HG03442 (cell line): ENCODE results near the gene C1QTNF12.
"Not testable (repeated sequence)": the region's sequence is repeated elsewhere in the genome, so short reads cannot be mapped to it uniquely, and the experiment has no call there.

ENCODE experiments used
- ATAC-seq: cut with Tn5 transposase; IDR thresholded peaks from one replicate; pipeline ENCODE4 v1.9.1; 2021; ENCODE audit warnings: mild to moderate bottlenecking, moderate library complexity; ENCODE audit not compliant: unreplicated experiment

The C1QTNF12 gene

GRCh38 chr1:1259951-1260600, 13.6 kb upstream of the C1QTNF12 start:
- ATAC-seq: no peak

GRCh38 chr1:1259540-1259939, 13.0 kb upstream of the C1QTNF12 start:
- no peak for ATAC-seq

- no peak for ATAC-seq
Observed at GRCh38 chr1:1259119-1259488, 12.6 kb upstream of the C1QTNF12 start.

DNA sequence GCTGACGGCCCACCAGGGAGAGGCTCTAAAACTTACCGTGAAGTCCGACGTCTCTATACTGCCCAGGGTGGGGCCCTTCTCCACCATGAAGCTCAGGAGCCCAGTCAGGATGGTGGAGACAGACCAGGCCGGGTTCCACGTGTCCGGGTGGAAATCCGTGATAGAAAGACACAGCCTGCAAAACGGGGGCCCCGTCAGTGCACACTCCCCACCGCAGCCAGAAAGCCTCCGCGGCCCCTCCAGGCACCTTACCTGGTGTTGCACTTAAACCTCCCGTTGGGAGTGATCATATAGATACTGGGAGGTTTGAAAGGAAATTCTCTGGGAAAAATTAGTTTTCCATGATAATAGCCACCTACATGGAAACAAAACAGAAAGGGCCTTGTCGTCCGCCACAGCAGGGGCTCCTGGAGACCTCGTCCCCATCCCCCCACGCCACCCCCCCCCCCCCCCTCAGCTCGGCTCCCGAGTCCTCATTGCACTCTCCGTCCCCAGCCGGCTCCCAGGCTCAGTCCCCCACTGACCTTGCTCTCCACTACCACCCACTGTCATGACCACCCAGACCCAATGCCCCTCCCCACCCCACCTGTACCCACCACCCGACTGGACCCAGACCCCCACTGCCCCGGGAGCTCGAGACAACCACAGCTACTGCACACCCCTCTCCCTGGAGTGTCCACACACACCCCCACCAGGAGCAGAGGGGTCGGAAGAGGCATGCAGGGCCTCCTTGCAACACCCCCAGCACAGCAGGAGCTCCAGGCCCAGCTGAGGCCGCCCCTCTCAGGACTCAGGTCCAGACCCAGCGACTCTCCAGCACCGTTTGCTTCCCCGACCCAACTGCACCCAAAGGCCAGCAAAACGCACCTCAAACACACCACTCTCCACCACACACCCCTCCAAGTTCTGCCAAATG, 10.7 kb upstream of the C1QTNF12 start:
- no peak for ATAC-seq

GRCh38 chr1:1255611-1256010, 9.1 kb upstream of the C1QTNF12 start:
- no peak for ATAC-seq

DNA sequence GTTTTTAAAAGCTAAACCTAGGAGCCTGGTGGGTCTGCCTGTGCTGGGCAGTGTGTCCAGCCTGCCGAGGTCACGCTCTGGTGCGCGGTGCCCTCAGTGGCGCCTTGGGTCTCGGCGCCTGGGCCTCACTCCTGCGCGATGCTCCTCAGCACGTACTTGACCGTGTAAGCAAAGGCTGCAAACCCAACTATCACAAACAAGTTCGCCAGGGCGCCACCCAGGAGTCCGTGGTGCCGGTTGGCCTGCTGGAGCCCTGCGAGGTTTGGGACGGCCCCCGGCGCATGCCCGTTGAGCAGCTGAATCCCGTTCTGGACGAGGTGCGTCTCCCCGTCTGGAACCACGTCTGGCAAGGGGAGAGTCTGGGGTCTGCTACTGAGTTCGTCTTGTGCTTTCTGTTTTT, 8.6 kb upstream of the C1QTNF12 start:
- ATAC-seq: no peak

GRCh38 chr1:1254667-1254998, 8.1 kb upstream of the C1QTNF12 start:
- no peak for ATAC-seq

DNA sequence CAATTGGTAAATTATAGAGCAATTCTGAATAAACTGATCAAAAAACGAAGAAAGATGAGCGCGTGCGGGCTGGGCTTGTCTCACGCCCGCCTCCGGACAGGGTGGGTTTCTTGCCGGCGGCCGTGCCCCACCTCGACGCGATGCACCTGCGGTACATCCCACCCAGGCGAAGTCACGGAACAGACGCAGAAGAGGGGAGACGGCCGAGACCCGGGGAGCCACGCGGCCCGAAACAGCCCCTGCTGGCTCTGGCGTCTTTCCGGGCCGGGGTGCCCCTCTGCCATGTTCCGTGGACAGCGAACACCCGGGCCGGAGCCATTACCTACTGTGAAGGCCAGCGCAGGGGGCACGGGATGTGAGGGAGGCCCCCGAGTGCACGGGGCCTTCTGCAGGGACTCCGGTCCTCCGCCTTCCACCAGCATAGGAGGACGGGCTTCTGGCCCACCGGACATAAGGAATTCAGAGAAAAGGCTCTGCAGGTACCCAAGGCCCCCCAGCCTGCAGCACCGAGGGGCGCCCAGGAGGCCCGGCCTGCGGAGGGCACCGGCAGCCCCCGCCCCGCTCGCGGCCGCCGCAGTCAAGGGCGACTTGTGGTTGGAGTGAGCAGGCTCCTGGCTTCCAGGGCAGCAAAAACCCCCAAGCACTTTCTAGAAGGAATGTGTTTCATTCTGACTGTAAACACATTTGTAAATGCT, 7.6 kb upstream of the C1QTNF12 start:
- ATAC-seq: no peak

DNA sequence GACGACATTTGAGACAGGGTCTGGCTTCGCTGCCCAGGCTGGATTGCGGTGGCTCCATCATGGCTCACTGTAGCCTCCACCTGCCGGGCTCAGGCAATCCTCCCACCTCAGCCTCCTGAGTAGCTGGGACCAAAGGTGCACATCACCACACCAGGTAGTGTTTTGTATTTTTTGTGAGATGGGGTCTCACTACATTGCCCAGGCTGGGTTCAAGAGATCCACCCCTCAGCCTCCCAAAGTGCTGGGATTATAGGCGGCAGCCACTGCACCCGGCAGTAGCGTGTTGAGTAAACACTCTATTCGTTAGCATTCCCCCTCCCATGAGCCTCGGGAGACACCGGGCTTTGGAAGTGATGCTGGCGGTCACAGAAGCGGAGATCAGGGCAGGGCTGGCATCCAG, 6.8 kb upstream of the C1QTNF12 start:
- ATAC-seq: no peak

- no peak for ATAC-seq
Observed at GRCh38 chr1:1250786-1251284, 4.3 kb upstream of the C1QTNF12 start.

GRCh38 chr1:1248009-1248913, 1.7 kb upstream of the C1QTNF12 start:
- ATAC-seq: not testable (repeated sequence)

GRCh38 chr1:1247341-1247913, 905 bp upstream of the C1QTNF12 start:
- ATAC-seq: no peak

GRCh38 chr1:1245817-1246576, 525 bp downstream of the C1QTNF12 start:
- no peak for ATAC-seq

DNA sequence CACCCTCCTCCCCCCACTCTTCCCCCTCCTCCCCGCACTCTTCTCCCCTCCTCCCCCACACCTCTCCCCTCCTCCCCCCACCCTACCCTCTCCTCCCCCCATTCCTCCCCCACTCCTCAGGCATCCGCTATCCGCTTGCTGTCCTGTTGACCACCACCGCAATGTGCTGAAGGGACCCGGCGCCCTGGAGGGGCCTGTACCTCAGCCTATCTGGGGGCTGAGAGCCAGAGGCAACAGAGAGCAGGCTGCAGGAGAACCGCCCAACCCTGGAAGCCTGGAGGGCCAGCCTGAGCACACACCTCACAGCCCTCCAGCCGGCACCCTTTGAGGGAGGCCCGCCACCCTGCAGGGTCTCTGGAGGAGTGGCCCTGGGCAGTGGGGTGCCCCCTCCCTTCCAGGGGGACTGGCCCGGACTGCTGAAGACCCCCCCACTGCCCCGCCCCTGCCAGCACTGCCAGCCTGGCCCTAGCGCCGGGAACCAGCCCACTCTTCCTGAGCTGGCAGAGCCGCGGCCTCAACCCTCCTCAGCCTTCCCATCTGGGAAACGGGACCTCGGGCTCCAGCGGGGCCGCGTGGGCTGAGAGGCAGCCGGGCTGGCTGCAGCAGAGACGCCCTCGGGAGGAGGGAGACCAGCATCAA, 1.2 kb downstream of the C1QTNF12 start:
- ATAC-seq: no peak

DNA sequence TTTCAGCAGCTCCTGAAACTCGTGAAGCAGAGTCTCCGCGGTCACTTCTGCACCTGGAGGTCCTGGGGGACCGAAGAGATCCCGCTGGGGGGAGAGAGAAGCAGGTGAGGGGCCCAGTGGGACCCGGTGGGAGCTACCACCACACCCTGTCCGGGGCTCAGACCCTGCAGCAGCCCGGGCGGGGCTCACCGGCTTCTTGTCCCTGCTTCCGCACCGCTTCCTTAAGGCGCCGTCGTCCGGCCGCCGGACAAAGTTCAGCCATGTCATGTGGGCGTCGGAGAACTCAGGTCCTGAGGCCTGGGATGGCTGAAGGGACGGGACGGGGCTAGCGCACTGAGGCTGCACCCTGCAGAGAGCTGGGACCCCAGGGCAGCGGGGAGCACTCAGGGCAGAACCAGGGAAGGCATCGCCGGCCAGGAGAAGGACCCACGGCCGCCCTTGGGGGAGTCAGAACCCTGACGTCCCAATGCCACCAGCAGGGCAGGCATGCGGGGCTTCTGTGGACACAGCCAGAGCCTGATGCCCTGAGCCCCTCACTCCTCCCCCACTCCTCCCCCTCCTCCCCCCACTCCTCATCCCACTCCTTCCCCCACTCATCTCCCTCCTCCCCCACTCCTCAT, 2.2 kb downstream of the C1QTNF12 start:
- ATAC-seq: no peak

GRCh38 chr1:1243807-1244191, 2.7 kb downstream of the C1QTNF12 start:
- no peak for ATAC-seq

DNA sequence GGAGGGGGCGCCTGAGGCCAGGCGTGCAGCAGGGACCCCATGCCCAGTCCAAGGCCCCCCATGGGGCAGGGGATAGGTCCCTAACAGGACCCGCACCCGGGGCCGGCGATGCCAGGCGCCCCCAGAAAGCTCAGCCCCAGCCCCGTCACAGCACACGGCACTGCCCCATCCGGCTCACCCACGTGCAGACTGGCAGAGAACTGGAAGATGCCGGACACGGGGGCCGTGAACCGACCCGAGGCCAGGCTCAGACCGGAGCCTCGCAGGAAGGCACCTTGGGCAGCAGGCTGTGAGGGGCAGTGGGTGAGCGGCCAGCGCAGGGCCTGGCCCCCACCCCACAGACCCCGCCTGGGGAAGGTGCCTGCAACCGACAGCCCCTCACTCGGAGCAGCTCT, 3.3 kb downstream of the C1QTNF12 start:
- ATAC-seq: no peak

DNA sequence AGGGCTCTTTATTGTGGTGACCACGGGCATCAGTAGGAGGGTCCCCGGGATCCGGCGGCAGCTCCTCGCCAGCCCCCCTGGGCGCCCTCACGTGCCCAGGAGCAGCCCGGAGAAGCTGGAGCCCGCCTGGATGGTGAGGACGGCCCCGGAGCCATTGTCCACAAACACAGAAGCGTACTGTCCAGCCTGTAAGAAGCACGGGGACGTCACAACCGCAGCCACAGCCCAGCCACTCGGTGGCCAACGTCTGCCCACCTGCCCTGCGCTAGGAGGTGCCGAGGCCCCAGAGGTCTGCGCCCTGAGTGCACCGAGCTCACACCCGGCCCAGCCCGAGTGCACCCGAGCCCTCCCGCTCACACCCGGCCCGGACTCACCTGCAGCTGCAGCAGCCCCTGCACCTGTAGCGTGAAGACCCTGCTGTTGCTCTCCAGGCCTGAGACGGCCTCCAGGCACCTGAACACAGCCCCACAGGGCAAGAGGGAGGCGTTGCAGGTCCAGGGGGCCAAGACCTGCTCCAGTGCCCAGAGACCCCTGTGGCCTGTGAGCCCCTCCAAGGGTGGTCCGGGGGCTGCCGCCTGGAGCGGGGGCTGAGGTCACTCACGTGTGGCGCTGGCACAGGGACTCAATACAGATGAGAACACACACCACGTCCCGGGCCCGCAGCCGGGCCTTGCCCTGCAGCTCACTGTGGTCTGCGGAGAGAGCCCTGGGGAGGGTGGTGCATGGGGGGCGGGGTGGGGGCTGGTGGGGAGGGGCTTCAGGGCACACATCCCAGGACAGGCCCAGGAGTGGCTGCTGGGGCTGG, 3.9 kb downstream of the C1QTNF12 start:
- no peak for ATAC-seq
